Measurements from ENCODE around the gene ZDHHC14. TPM values are rescaled to one million over a fixed set of nuclear protein-coding genes. Genes with fewer than 3 reads are reported as not detected.

Gene ZDHHC14
- total and polyA plus RNA-seq, 2 experiments from 2014 or later: 7.5 to 10.1 TPM

- no peaks in the 10 kb centered on the region for H3K36me3 ChIP-seq
- H3K4me1 ChIP-seq (ENCODE audit: low read depth): no peaks in the 10 kb centered on the region
- no peak overlapping the region for H3K4me3 ChIP-seq
- TF ChIP-seq CTCF (IDR thresholded peaks at IDR 0.05; ENCODE audit: low read depth, low read length): no peak
- H3K9me3 ChIP-seq (ENCODE audit: low read depth): no peaks in the 10 kb centered on the region
- no peaks in the 10 kb centered on the region for H3K27me3 ChIP-seq
- no peak for DNase-seq (ENCODE audit: low read depth in 1 of 2, low spot score in 1 of 2)
- H3K27ac ChIP-seq: no peak overlapping the region
Measured at GRCh38 chr6:157496534-157497095, 115.6 kb downstream of the ZDHHC14 start.

DNA sequence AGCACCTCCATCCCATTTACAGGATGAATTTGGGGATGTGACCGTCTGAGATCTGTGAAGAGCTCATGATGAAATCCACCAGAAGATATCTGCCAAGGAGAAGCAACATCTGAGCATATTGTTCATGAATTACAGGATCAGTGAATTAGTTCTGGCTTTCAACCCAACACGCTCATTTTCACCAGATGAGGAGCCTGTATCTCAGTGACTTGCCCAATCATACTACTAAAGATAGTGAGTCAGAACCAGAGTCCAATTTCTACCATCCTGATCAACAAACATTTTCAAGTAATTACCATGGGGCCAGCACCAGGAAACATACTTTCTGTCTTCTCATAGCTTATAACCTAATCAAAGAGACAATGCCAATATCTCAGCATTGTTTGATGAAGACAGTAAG, 116.6 kb downstream of the ZDHHC14 start:
- Histone ChIP-seq H3K4me1 (ENCODE audit: low read depth) (no peaks in the 10 kb centered on the region), H3K36me3 (no peaks in the 10 kb centered on the region), H3K4me3 (no peak overlapping the region), H3K27me3 (no peaks in the 10 kb centered on the region), H3K27ac (no peak overlapping the region), H3K9me3 (ENCODE audit: low read depth) (no peaks in the 10 kb centered on the region)
- no peak for DNase-seq (ENCODE audit: low read depth in 1 of 2, low spot score in 1 of 2)
- no peak for TF ChIP-seq CTCF (IDR thresholded peaks at IDR 0.05; ENCODE audit: low read depth, low read length)

DNA sequence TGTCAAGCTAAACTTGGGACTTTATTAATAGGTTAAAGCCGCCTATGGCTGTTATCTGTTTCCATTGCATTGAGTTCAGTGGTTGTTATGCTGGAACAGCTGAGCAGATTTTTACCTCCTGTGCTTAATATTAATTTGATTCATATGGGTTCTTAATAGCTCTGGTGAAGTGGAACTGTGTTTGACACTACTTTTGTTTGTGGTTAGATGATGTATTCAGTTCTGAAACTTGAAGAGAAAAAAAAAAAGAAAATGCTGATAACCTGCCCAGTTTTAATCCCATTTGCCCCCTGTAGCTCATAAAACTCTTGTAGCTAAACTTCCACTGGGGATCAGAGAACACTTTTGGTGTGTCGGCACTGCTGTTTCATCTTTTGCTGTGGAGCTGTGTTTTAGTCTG, 117.8 kb downstream of the ZDHHC14 start:
- Histone ChIP-seq H3K27me3 (no peaks in the 10 kb centered on the region), H3K4me3 (no peak overlapping the region), H3K27ac (no peak overlapping the region), H3K4me1 (ENCODE audit: low read depth) (no peaks in the 10 kb centered on the region), H3K9me3 (ENCODE audit: low read depth) (no peaks in the 10 kb centered on the region), H3K36me3 (no peaks in the 10 kb centered on the region)
- no peak for DNase-seq (ENCODE audit: low read depth in 1 of 2, low spot score in 1 of 2)
- TF ChIP-seq CTCF (IDR thresholded peaks at IDR 0.05; ENCODE audit: low read depth, low read length): no peak

DNA sequence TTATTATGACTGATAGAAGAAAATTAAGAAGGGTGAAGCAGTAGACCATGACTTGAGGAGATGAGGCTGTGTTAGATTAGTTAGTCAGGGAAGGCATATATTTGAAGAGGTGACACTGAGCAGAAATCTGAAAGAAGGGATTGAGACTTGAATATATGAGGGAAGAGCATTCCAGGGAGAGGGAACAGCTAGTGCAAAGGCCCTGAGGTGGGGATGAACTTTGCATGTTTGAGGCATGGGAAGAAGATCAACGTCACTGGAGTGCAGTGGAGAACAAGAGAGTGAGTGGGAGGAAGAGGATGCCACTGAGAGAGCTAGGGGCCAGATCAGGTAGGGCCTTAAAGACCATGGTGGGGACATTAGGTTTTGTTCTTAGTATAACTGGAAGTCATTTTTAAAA, 119.0 kb downstream of the ZDHHC14 start:
- Histone ChIP-seq H3K4me3 (no peak overlapping the region), H3K27me3 (no peaks in the 10 kb centered on the region), H3K4me1 (ENCODE audit: low read depth) (no peaks in the 10 kb centered on the region), H3K36me3 (no peaks in the 10 kb centered on the region), H3K27ac (no peak overlapping the region), H3K9me3 (ENCODE audit: low read depth) (no peaks in the 10 kb centered on the region)
- DNase-seq (ENCODE audit: low read depth in 1 of 2, low spot score in 1 of 2): no peak
- no peak for TF ChIP-seq CTCF (IDR thresholded peaks at IDR 0.05; ENCODE audit: low read depth, low read length)

- Histone ChIP-seq H3K36me3 (no peaks in the 10 kb centered on the region), H3K4me3 (no peak overlapping the region), H3K27ac (no peak overlapping the region), H3K27me3 (no peaks in the 10 kb centered on the region), H3K9me3 (ENCODE audit: low read depth) (no peaks in the 10 kb centered on the region), H3K4me1 (ENCODE audit: low read depth) (no peaks in the 10 kb centered on the region)
- no peak for TF ChIP-seq CTCF (IDR thresholded peaks at IDR 0.05; ENCODE audit: low read depth, low read length)
- no peak for DNase-seq (ENCODE audit: low read depth in 1 of 2, low spot score in 1 of 2)
Measured at GRCh38 chr6:157503018-157503747, 122.2 kb downstream of the ZDHHC14 start.
